A549 (cell line): ENCODE measurements around the gene BRICD5.

ENCODE experiments used
- BHLHE40 ChIP-seq: IDR thresholded peaks from 2 replicates; pipeline ENCODE4 v1.6.1; 2012; ENCODE audit warnings: low read depth, low read length, inconsistent platforms
- CTCF ChIP-seq: fragments of >200 bp; sonication (Bioruptor Twin); formaldehyde crosslinking; IDR thresholded peaks from 3 replicates; pipeline ENCODE4 v1.5.1; 2016
- FOSL2 ChIP-seq, 2 experiments: fragments of 450-650 bp in 1 of 2; fragments of >200 bp in 1 of 2; sonication (Bioruptor Twin) in 1 of 2; formaldehyde crosslinking; IDR thresholded peaks; 2 replicates each; pipeline versions ENCODE4 v1.5.0 to v1.6.1; 2016 to 2020; ENCODE audit warnings: mild to moderate bottlenecking in 1 of 2, moderate library complexity in 1 of 2
- PBX3 ChIP-seq: IDR thresholded peaks from 2 replicates; pipeline ENCODE4 v1.6.1; 2012
- POLR2A ChIP-seq: IDR thresholded peaks from 2 replicates; pipeline ENCODE4 v1.6.1; 2012; ENCODE audit warnings: mild to moderate bottlenecking, low read length
- POLR2AphosphoS2 ChIP-seq: conservative IDR thresholded peaks from 2 replicates; pipeline ENCODE4 v1.6.1; 2012; ENCODE audit warnings: low read length, improper control_type of control experiment, inconsistent platforms
- REST ChIP-seq: fragments of 200-600 bp; sonication (generic); IDR thresholded peaks from 2 replicates; pipeline ENCODE4 v1.6.1; 2016; ENCODE audit warnings: antibody characterized with exemption, mild to moderate bottlenecking, moderate library complexity

GRCh38 chr16:2181952-2182351 lies 28.7 kb downstream of the BRICD5 start:
- TF ChIP-seq BHLHE40 (no peak), POLR2AphosphoS2 (no peak), PBX3 (no peak), POLR2A (no peak), CTCF (no peak), FOSL2 (IDR thresholded peaks at IDR 0.05) (no peak), FOSL2 (CRISPR knock-in tag; IDR thresholded peaks at IDR 0.05) (no peak), REST (no peak)
